GM12874 (cell line): Measurements from ENCODE around the gene PGAP3.

Experiments used
- CTCF ChIP-seq: IDR thresholded peaks from 2 replicates; pipeline ENCODE4 v1.5.1; 2011; ENCODE audit warnings: low read depth, mild to moderate bottlenecking, control low read depth, low read length, moderate library complexity; ENCODE audit not compliant: insufficient read depth

PGAP3 gene

GRCh38 chr17:39627047-39627711, 60.7 kb downstream of the PGAP3 start:
- TF ChIP-seq CTCF: no peak

- no peak for TF ChIP-seq CTCF
These were observed 61.4 kb downstream of the PGAP3 start, which contains the start of gene PPP1R1B for GRCh38 chr17:39626171-39627046. Gene PPP1R1B, plus strand, starts transcription at chr17:39626952. Its CDS starts 441 bp downstream, at chr17:39627393.

GRCh38 chr17:39625198-39625785, 62.6 kb downstream of the PGAP3 start:
- TF ChIP-seq CTCF: no peak

GRCh38 chr17:39624313-39624712, 63.5 kb downstream of the PGAP3 start:
- TF ChIP-seq CTCF: no peak

- peak; percentile 95 for TF ChIP-seq CTCF
These were observed 64.4 kb downstream of the PGAP3 start for GRCh38 chr17:39623356-39623950.

GRCh38 chr17:39622380-39623006, 65.4 kb downstream of the PGAP3 start:
- no peak for TF ChIP-seq CTCF
